Mammary epithelial cell (primary cell): ENCODE data around the gene KIAA0753.

Source experiments
- EZH2 ChIP-seq: IDR thresholded peaks from 2 replicates; pipeline ENCODE4 v1.6.1; 2012; ENCODE audit warnings: low read length, inconsistent platforms, borderline replicate concordance
- TF ChIP-seq, protein P1 (sequence below), 2 donors: IDR thresholded peaks in 1 of 2; conservative IDR thresholded peaks in 1 of 2; 2 replicates each; pipeline ENCODE4 v1.5.1; 2011 to 2012; ENCODE audit warnings: inconsistent platforms in 2 of 2, low read length in 2 of 2, mild to moderate bottlenecking in 2 of 2, control low read depth in 1 of 2, low read depth in 1 of 2; ENCODE audit not compliant: insufficient read depth in 1 of 2; ENCODE audit errors: extremely low read depth in 1 of 2

DNA sequence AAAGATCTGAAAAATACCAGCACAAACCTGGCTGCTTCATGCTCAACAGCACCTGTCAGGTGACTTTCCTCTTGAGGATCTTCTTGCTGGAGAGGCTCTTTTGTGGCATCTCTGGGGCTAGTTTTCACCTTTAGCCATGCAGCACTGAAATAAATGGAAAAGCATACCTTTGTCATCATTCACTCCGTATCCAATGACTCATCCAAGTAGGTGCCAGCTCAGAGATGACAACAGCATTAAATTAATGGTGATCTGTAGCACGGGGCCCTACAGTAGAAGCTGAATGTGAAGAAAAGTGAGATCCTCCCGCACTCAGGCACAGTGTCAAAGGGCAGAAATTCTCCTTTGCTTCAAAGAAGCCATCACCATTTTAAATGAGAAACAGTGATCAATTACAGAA is 32.2 kb downstream of the KIAA0753 start:
- TF ChIP-seq, protein P1, sequence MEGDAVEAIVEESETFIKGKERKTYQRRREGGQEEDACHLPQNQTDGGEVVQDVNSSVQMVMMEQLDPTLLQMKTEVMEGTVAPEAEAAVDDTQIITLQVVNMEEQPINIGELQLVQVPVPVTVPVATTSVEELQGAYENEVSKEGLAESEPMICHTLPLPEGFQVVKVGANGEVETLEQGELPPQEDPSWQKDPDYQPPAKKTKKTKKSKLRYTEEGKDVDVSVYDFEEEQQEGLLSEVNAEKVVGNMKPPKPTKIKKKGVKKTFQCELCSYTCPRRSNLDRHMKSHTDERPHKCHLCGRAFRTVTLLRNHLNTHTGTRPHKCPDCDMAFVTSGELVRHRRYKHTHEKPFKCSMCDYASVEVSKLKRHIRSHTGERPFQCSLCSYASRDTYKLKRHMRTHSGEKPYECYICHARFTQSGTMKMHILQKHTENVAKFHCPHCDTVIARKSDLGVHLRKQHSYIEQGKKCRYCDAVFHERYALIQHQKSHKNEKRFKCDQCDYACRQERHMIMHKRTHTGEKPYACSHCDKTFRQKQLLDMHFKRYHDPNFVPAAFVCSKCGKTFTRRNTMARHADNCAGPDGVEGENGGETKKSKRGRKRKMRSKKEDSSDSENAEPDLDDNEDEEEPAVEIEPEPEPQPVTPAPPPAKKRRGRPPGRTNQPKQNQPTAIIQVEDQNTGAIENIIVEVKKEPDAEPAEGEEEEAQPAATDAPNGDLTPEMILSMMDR (conservative IDR thresholded peaks at IDR 0.05 in 1 of 2, IDR thresholded peaks at IDR 0.05 in 1 of 2; ENCODE audit: extremely low read depth in 1 of 2, insufficient read depth in 1 of 2, low read depth in 1 of 2, low read length in 2 of 2) = no peak
- no peak for TF ChIP-seq EZH2
